H1 (cell line): ENCODE results near the gene PSKH1. TPM values are rescaled to one million over a fixed set of nuclear protein-coding genes. Genes with fewer than 3 reads are reported as not detected.

ENCODE experiments used
- CTCF ChIA-PET: fragments of 300-600 bp; sonication (Branson Sonifier 250); formaldehyde crosslinking; loops from one replicate; lab custom pipeline; 2021; ENCODE audit not compliant: partially characterized antibody; lab: Charles Lee
- POLR2A ChIA-PET: fragments of 300-600 bp; sonication (Branson Sonifier 250); formaldehyde crosslinking; loops from one replicate; lab custom pipeline; 2021; ENCODE audit warnings: inconsistent platforms; ENCODE audit not compliant: partially characterized antibody; lab: Charles Lee
- DNase-seq, 2 experiments: peaks; one replicate each; pipeline versions ENCODE4 v3.0.0 to v3.0.0-alpha.2; 2010 to 2022; ENCODE audit warnings: low spot score in 2 of 2, low read depth in 1 of 2, mixed read lengths in 1 of 2
- FAIRE-seq: peaks from 2 replicates; lab custom pipeline; 2011; peaks lifted over from hg19 to GRCh38; lab: Jason Lieb, UNC
- H2AFZ ChIP-seq: 2 replicates; pipeline ENCODE4 v1.8.1; 2012; ENCODE audit warnings: low read length, inconsistent platforms
- H2AK5ac ChIP-seq: 2 replicates; pipeline ENCODE4 v1.6.1; 2013; ENCODE audit warnings: low read depth, low read length
- H2BK120ac ChIP-seq: replicated peaks from 2 replicates; pipeline ENCODE3; 2013; ENCODE audit warnings: low read depth, low read length, inconsistent platforms
- H2BK12ac ChIP-seq: 2 replicates; pipeline ENCODE4 v1.6.1; 2013; ENCODE audit warnings: low read depth, low read length
- H2BK15ac ChIP-seq: 2 replicates; pipeline ENCODE4 v1.6.1; 2013; ENCODE audit warnings: low read length
- H2BK20ac ChIP-seq: 2 replicates; pipeline ENCODE4 v1.6.1; 2013; ENCODE audit warnings: low read length
- H2BK5ac ChIP-seq: 2 replicates; pipeline ENCODE4 v1.6.1; 2013; ENCODE audit warnings: low read depth, low read length
- H3K14ac ChIP-seq: 2 replicates; pipeline ENCODE4 v1.6.1; 2013; ENCODE audit warnings: inconsistent platforms; ENCODE audit not compliant: insufficient read length
- H3K18ac ChIP-seq: 2 replicates; pipeline ENCODE4 v1.6.1; 2013; ENCODE audit warnings: low read length; ENCODE audit errors: extremely low read depth
- H3K23ac ChIP-seq: 2 replicates; pipeline ENCODE4 v1.6.1; 2013; ENCODE audit warnings: inconsistent platforms; ENCODE audit not compliant: insufficient read length
- H3K23me2 ChIP-seq: 2 replicates; pipeline ENCODE4 v1.6.1; 2013; ENCODE audit warnings: low read depth, low read length
- H3K27ac ChIP-seq: 2 replicates; pipeline ENCODE4 v1.6.1; 2011; ENCODE audit warnings: low read depth, low read length, inconsistent platforms
- H3K27me3 ChIP-seq, 4 experiments: replicated peaks in 1 of 4; 1 replicate in 1 of 4; 2 replicates in 3 of 4; pipeline versions ENCODE4 v1.6.1 to v1.8.1; 2011 to 2013; ENCODE audit warnings: low read length in 3 of 4, mild to moderate bottlenecking in 3 of 4, inconsistent platforms in 2 of 4, mixed read lengths in 2 of 4, moderate library complexity in 1 of 4; ENCODE audit not compliant: control insufficient read depth in 3 of 4, insufficient read depth in 3 of 4; ENCODE audit errors: extremely low read depth in 1 of 4
- H3K36me3 ChIP-seq, 4 experiments: 2 replicates each; pipeline versions ENCODE4 v1.6.1 to v1.8.1; 2011 to 2013; ENCODE audit warnings: mild to moderate bottlenecking in 4 of 4, low read length in 3 of 4, moderate library complexity in 2 of 4, control low read depth in 1 of 4, inconsistent platforms in 1 of 4; ENCODE audit not compliant: insufficient read depth in 4 of 4, control insufficient read depth in 2 of 4
- H3K4ac ChIP-seq: replicated peaks from 2 replicates; pipeline ENCODE3; 2013; ENCODE audit warnings: low read length, low read depth, mixed read lengths, inconsistent platforms; ENCODE audit not compliant: insufficient read length
- H3K4me1 ChIP-seq, 4 experiments: replicated peaks in 1 of 4; 1 replicate in 1 of 4; 2 replicates in 3 of 4; pipeline versions ENCODE4 v1.6.1 to v1.8.1; 2011 to 2013; ENCODE audit warnings: low read length in 3 of 4, inconsistent platforms in 2 of 4, mixed read lengths in 1 of 4; ENCODE audit not compliant: insufficient read depth in 4 of 4, control insufficient read depth in 3 of 4
- H3K4me2 ChIP-seq, 2 experiments: 2 replicates each; pipeline versions ENCODE4 v1.6.1 to v1.8.1; 2011 to 2013; ENCODE audit warnings: low read depth in 2 of 2, low read length in 2 of 2, control low read depth in 1 of 2, inconsistent platforms in 1 of 2, mild to moderate bottlenecking in 1 of 2; ENCODE audit not compliant: insufficient read depth in 1 of 2
- H3K4me3 ChIP-seq, 4 experiments: fragments of 200-600, 300-600 bp in 1 of 4; sonication (generic), shearing (Covaris generic), sonication (Bioruptor Twin) in 1 of 4; 2 replicates each; pipeline versions ENCODE4 v1.5.1 to v1.8.1; 2011 to 2016; ENCODE audit warnings: low read length in 4 of 4, low read depth in 3 of 4, control low read depth in 2 of 4, inconsistent platforms in 2 of 4, mild to moderate bottlenecking in 2 of 4, mixed read lengths in 1 of 4, moderate library complexity in 1 of 4; ENCODE audit not compliant: insufficient read depth in 2 of 4; ENCODE audit errors: extremely low read depth in 1 of 4
- H3K56ac ChIP-seq: replicated peaks from 2 replicates; pipeline ENCODE3; 2013; ENCODE audit warnings: low read depth, mild to moderate bottlenecking, mixed read lengths, low read length, inconsistent platforms; ENCODE audit not compliant: insufficient read length
- H3K79me1 ChIP-seq: 2 replicates; pipeline ENCODE4 v1.6.1; 2013; ENCODE audit warnings: low read depth, low read length, control low read depth
- H3K79me2 ChIP-seq, 2 experiments: 2 replicates each; pipeline versions ENCODE4 v1.6.1 to v1.8.1; 2012 to 2013; ENCODE audit warnings: low read length in 2 of 2, mild to moderate bottlenecking in 2 of 2, inconsistent platforms in 1 of 2; ENCODE audit not compliant: insufficient read depth in 2 of 2, control insufficient read depth in 1 of 2
- H3K9ac ChIP-seq, 4 experiments: replicated peaks in 1 of 4; 1 replicate in 1 of 4; 2 replicates in 3 of 4; pipeline versions ENCODE4 v1.6.1 to v1.8.1; 2011 to 2013; ENCODE audit warnings: low read depth in 3 of 4, low read length in 3 of 4, control low read depth in 2 of 4, mild to moderate bottlenecking in 2 of 4, moderate library complexity in 2 of 4, inconsistent platforms in 1 of 4; ENCODE audit errors: extremely low read depth in 1 of 4
- H3K9me3 ChIP-seq, 2 experiments: 2 replicates each; pipeline versions ENCODE4 v1.6.1 to v1.8.1; 2012 to 2013; ENCODE audit warnings: mild to moderate bottlenecking in 2 of 2, moderate library complexity in 2 of 2, control low read depth in 1 of 2, inconsistent platforms in 1 of 2, low read depth in 1 of 2, low read length in 1 of 2, mixed read lengths in 1 of 2; ENCODE audit not compliant: insufficient read depth in 2 of 2
- H4K20me1 ChIP-seq, 2 experiments: replicated peaks in 1 of 2; 2 replicates each; pipeline versions ENCODE3 to v1.8.1; 2011 to 2013; ENCODE audit warnings: inconsistent platforms in 2 of 2, low read length in 2 of 2, mild to moderate bottlenecking in 1 of 2; ENCODE audit not compliant: insufficient read depth in 2 of 2, control insufficient read depth in 1 of 2
- H4K5ac ChIP-seq: 2 replicates; pipeline ENCODE4 v1.6.1; 2013; ENCODE audit warnings: low read length, low read depth, mixed read lengths, inconsistent platforms; ENCODE audit not compliant: insufficient read length
- H4K8ac ChIP-seq: 2 replicates; pipeline ENCODE4 v1.8.0; 2013; ENCODE audit warnings: mild to moderate bottlenecking, moderate library complexity, low read length, inconsistent platforms; ENCODE audit not compliant: insufficient read depth; ENCODE audit errors: extremely low read depth
- H4K91ac ChIP-seq: replicated peaks from 2 replicates; pipeline ENCODE3; 2013; ENCODE audit warnings: low read length, mixed read lengths, inconsistent platforms; ENCODE audit not compliant: insufficient read length
- BRCA1 ChIP-seq: IDR thresholded peaks from 2 replicates; pipeline ENCODE4 v1.6.1; 2012; ENCODE audit warnings: low read depth, low read length, improper control_type of control experiment
- FOSL1 ChIP-seq: IDR thresholded peaks from 2 replicates; pipeline ENCODE4 v1.6.1; 2011; ENCODE audit warnings: mild to moderate bottlenecking, low read depth, low read length, moderate library complexity; ENCODE audit not compliant: insufficient read depth
- POLR2AphosphoS5 ChIP-seq: IDR thresholded peaks from 2 replicates; pipeline ENCODE4 v1.6.1; 2011; ENCODE audit warnings: low read depth, low read length
- RXRA ChIP-seq: IDR thresholded peaks from 2 replicates; pipeline ENCODE4 v1.6.1; 2011; ENCODE audit warnings: low read depth, mild to moderate bottlenecking, low read length, moderate library complexity; ENCODE audit not compliant: insufficient read depth
- WGBS, 2 experiments: shearing (Covaris generic) in 1 of 2; methylation state at CpG; one replicate each; pipeline versions ENCODE4 v1.1.6 to v1.1.7; 2013 to 2015; ENCODE audit warnings: low lambda C conversion rate in 2 of 2, mixed read lengths in 2 of 2, inconsistent platforms in 1 of 2, low coverage in 1 of 2, missing lambda C conversion rate in 1 of 2; ENCODE audit not compliant: insufficient replicate concordance in 2 of 2, insufficient coverage in 1 of 2, insufficient read length in 1 of 2; ENCODE audit errors: extremely low coverage in 1 of 2, missing lambda C conversion rate in 1 of 2; 5-methylcytosine and 5-hydroxymethylcytosine counted together
- polyA plus RNA-seq, 7 experiments: library from polyadenylated mRNA; depleted of rRNA in 3 of 7; stranded (reverse) in 5 of 7; unstranded in 2 of 7; fragments of >200 nt in 5 of 7; fragments of 200-250 nt in 2 of 7; gene quantifications; 1 replicate in 5 of 7; 2 replicates in 1 of 7; 4 replicates in 1 of 7; pipeline versions ENCODE4 v1.2.1 to v1.2.3, GENCODE V29; 2011 to 2013; ENCODE audit warnings: missing spikeins in 2 of 7, mixed read lengths in 2 of 7
- total RNA-seq: library from RNA; stranded (reverse); fragmentation: NEBNext Ultra II Directional; extraction: Animal tissue kit (Norgen Biotek cat#: 25700); gene quantifications from 2 replicates; pipeline ENCODE4 v1.2.1, GENCODE V29; 2021
- TF ChIP-seq, protein P1 (sequence below): IDR thresholded peaks from 2 replicates; pipeline ENCODE4 v1.6.1; 2012; ENCODE audit warnings: inconsistent platforms
- TF ChIP-seq, protein P2 (sequence below): IDR thresholded peaks from 2 replicates; pipeline ENCODE4 v1.6.1; 2012; ENCODE audit warnings: low read length, inconsistent platforms

Gene PSKH1
- total and polyA plus RNA-seq, 2 of the 8 experiments (the other 6 are each of a cell fraction or from before 2014, with no cell fraction given), result 24.8 to 51.0 TPM

DNA sequence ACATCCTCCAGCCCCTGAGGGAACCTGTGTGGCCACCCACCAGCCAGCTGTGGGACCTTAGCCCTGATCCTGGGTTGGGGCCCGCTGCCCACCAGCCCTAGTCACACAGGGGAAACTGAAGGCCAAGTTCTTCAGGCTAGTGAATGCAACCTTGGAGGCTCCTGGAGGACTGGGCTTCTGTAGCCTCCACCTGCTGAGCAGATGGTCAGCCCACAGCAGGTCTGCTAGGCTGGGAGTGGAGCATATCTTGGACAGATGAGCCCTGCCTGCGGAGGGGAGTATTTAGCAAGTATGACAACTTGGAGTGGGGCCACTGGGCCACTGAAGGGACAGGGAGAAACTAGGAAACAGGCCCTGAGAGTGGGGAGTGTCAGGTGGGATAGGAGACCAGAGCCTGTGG is 83.2 kb downstream of the PSKH1 start:
- Histone ChIP-seq H2BK15ac (no peak overlapping the region), H3K4me2 (no peak overlapping the region), H2AFZ (no peak overlapping the region), H3K9ac (no peak overlapping the region), H3K36me3 (no peaks in the 10 kb centered on the region; a peak in 1 of 8 replicates), H3K79me1 (no peaks in the 10 kb centered on the region), H3K27me3 (peaks cover 0 to 2% (median 0%) of the 10 kb centered on the region in 4 experiments; a peak in 2 of 7 replicates), H3K23me2 (no peaks in the 10 kb centered on the region), H3K23ac (no peak overlapping the region), H3K9me3 (no peaks in the 10 kb centered on the region), H3K27ac (no peak overlapping the region), H2BK20ac (no peak overlapping the region), H2BK12ac (no peak overlapping the region), H2AK5ac (no peak overlapping the region), H3K79me2 (no peaks in the 10 kb centered on the region), H3K56ac (no peak overlapping the region), H3K4me1 (peaks cover 0 to 4% (median 0%) of the 10 kb centered on the region in 4 experiments; a peak in 3 of 7 replicates), H4K8ac (no peak overlapping the region), H2BK5ac (no peak overlapping the region), H3K4ac (no peak overlapping the region), H3K4me3 (no peak overlapping the region), H4K20me1 (no peaks in the 10 kb centered on the region), H3K14ac (no peak overlapping the region), H3K18ac (no peak overlapping the region), H4K91ac (no peak overlapping the region), H2BK120ac (no peak overlapping the region), H4K5ac (no peak overlapping the region)
- POLR2A ChIA-PET, result interaction anchor here (1.4 kb wide), 1 partner anchor 109 kb away, joined by 5 read pairs; the partner anchor contains the start of gene NFATC3
- TF ChIP-seq FOSL1, result no peak
- TF ChIP-seq, protein P1, sequence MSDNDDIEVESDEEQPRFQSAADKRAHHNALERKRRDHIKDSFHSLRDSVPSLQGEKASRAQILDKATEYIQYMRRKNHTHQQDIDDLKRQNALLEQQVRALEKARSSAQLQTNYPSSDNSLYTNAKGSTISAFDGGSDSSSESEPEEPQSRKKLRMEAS, result no peak
- TF ChIP-seq, protein P2, sequence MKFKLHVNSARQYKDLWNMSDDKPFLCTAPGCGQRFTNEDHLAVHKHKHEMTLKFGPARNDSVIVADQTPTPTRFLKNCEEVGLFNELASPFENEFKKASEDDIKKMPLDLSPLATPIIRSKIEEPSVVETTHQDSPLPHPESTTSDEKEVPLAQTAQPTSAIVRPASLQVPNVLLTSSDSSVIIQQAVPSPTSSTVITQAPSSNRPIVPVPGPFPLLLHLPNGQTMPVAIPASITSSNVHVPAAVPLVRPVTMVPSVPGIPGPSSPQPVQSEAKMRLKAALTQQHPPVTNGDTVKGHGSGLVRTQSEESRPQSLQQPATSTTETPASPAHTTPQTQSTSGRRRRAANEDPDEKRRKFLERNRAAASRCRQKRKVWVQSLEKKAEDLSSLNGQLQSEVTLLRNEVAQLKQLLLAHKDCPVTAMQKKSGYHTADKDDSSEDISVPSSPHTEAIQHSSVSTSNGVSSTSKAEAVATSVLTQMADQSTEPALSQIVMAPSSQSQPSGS, result no peak
- no peak for TF ChIP-seq BRCA1
- TF ChIP-seq RXRA, result no peak
- no peak for TF ChIP-seq POLR2AphosphoS5
- CTCF ChIA-PET, result interaction anchor here (1.2 to 2.7 kb wide), 2 partner anchors 14 to 65 kb away, joined by 3 to 10 read pairs; no protein-coding TSS in a partner anchor
- FAIRE-seq, result no peak
- WGBS, 2 experiments, result 96% methylated on average over 2 of the region's 2 CpGs; no CpG with 5 or more reads in 1 of the 2 experiments
- DNase-seq, result no peak
